AG04450 (cell line): Measurements from ENCODE around the gene IFNAR1. TPM values are rescaled to one million over a fixed set of nuclear protein-coding genes. Genes with fewer than 3 reads are reported as not detected.

Source experiments
- CTCF ChIA-PET: fragments of 300-600, 350-600 bp; formaldehyde crosslinking; extraction: SDS; loops from one replicate; lab custom pipeline; 2022; ENCODE audit warnings: antibody characterized with exemption, inconsistent platforms; lab: Charles Lee
- POLR2A ChIA-PET: fragments of 350-600 bp; formaldehyde crosslinking; extraction: SDS; loops from one replicate; lab custom pipeline; 2021; ENCODE audit warnings: antibody characterized with exemption, inconsistent platforms; lab: Yijun Ruan, JAX
- DNase-seq: peaks from one replicate; pipeline ENCODE4 v3.0.0-alpha.2; 2011; ENCODE audit warnings: low read depth, low spot score
- H3K27ac ChIP-seq: one replicate; pipeline ENCODE4 v1.5.1; 2012; ENCODE audit warnings: low read depth, low read length, control low read depth
- H3K27me3 ChIP-seq: one replicate; pipeline ENCODE4 v1.6.0; 2012; ENCODE audit warnings: low read length; ENCODE audit not compliant: control insufficient read depth, insufficient read depth
- H3K4me3 ChIP-seq: 2 replicates; pipeline ENCODE4 v1.5.1; 2011; ENCODE audit warnings: mild to moderate bottlenecking, low read depth, low read length, control low read depth
- H3K9me3 ChIP-seq: 2 replicates; pipeline ENCODE4 v1.5.1; 2012; ENCODE audit warnings: low read length; ENCODE audit not compliant: control insufficient read depth, insufficient read depth
- CTCF ChIP-seq: IDR thresholded peaks from 2 replicates; pipeline ENCODE4 v1.5.1; 2011; ENCODE audit warnings: low read depth, low read length, control low read depth, inconsistent platforms
- polyA plus RNA-seq: library from polyadenylated mRNA; depleted of rRNA; stranded (reverse); fragments of >200 nt; gene quantifications from 2 replicates; pipeline ENCODE4 v1.2.3, GENCODE V29; 2011

IFNAR1 gene
- polyA plus RNA-seq, 1 experiment: 21.2 TPM

- no peak for DNase-seq
- no peak for TF ChIP-seq CTCF
- no peak overlapping the region for H3K27ac ChIP-seq
- no peak overlapping the region for H3K4me3 ChIP-seq
- no peaks in the 10 kb centered on the region for H3K9me3 ChIP-seq
- no peaks in the 10 kb centered on the region for H3K27me3 ChIP-seq
- POLR2A ChIA-PET: no interaction called here
- CTCF ChIA-PET: interaction anchor here (0.6 kb wide), 1 partner anchor 1546 kb away, joined by 4 read pairs; no protein-coding TSS in a partner anchor
Observed at GRCh38 chr21:33283203-33283602, 41.6 kb upstream of the IFNAR1 start.

- no peak overlapping the region for H3K27ac ChIP-seq
- H3K4me3 ChIP-seq: no peak overlapping the region
- POLR2A ChIA-PET: interaction anchor here (1.1 kb wide), 1 partner anchor 73 kb away, joined by 3 read pairs; no protein-coding TSS in a partner anchor
- H3K27me3 ChIP-seq: no peaks in the 10 kb centered on the region
- no peaks in the 10 kb centered on the region for H3K9me3 ChIP-seq
- no peak for TF ChIP-seq CTCF
- no peak for DNase-seq
- CTCF ChIA-PET: interaction anchor here (0.6 kb wide), 1 partner anchor 211 kb away, joined by 3 read pairs; no protein-coding TSS in a partner anchor
Observed at GRCh38 chr21:33286076-33286475, 38.7 kb upstream of the IFNAR1 start.

- DNase-seq: no peak
- TF ChIP-seq CTCF: no peak
- H3K27me3 ChIP-seq: no peaks in the 10 kb centered on the region
- H3K9me3 ChIP-seq: no peaks in the 10 kb centered on the region
- no peak overlapping the region for H3K4me3 ChIP-seq
- POLR2A ChIA-PET: interaction anchor here (0.6 to 1.1 kb wide), 2 partner anchors 30 to 74 kb away, joined by 3 to 4 read pairs; no protein-coding TSS in a partner anchor
- CTCF ChIA-PET: interaction anchor here (0.6 kb wide), 1 partner anchor 210 kb away, joined by 3 read pairs; no protein-coding TSS in a partner anchor
- H3K27ac ChIP-seq: no peak overlapping the region
Observed at GRCh38 chr21:33286600-33287456, 37.9 kb upstream of the IFNAR1 start.

- Histone ChIP-seq H3K27me3 (no peaks in the 10 kb centered on the region), H3K27ac (no peak overlapping the region), H3K9me3 (no peaks in the 10 kb centered on the region), H3K4me3 (no peak overlapping the region)
- no peak for TF ChIP-seq CTCF
- ChIA-PET POLR2A (no interaction called here), CTCF (no interaction called here)
- DNase-seq: no peak
Observed at GRCh38 chr21:33289199-33289819, 35.5 kb upstream of the IFNAR1 start.

GRCh38 chr21:33290441-33290840, 34.3 kb upstream of the IFNAR1 start:
- CTCF ChIA-PET: no interaction called here
- no peak for DNase-seq
- no peak overlapping the region for H3K4me3 ChIP-seq
- TF ChIP-seq CTCF: no peak
- H3K9me3 ChIP-seq: no peaks in the 10 kb centered on the region
- no peak overlapping the region for H3K27ac ChIP-seq
- no peaks in the 10 kb centered on the region for H3K27me3 ChIP-seq
- POLR2A ChIA-PET: no interaction called here
